H1 (cell line): ENCODE measurements around the gene SPTBN4. TPM values are rescaled to one million over a fixed set of nuclear protein-coding genes. Genes with fewer than 3 reads are reported as not detected.

Experiments used
- CTCF ChIA-PET: fragments of 300-600 bp; sonication (Branson Sonifier 250); formaldehyde crosslinking; loops from one replicate; lab custom pipeline; 2021; ENCODE audit not compliant: partially characterized antibody; lab: Charles Lee
- POLR2A ChIA-PET: fragments of 300-600 bp; sonication (Branson Sonifier 250); formaldehyde crosslinking; loops from one replicate; lab custom pipeline; 2021; ENCODE audit warnings: inconsistent platforms; ENCODE audit not compliant: partially characterized antibody; lab: Charles Lee
- DNase-seq, 2 experiments: peaks; one replicate each; pipeline versions ENCODE4 v3.0.0 to v3.0.0-alpha.2; 2010 to 2022; ENCODE audit warnings: low spot score in 2 of 2, low read depth in 1 of 2, mixed read lengths in 1 of 2
- FAIRE-seq: peaks from 2 replicates; lab custom pipeline; 2011; peaks lifted over from hg19 to GRCh38; lab: Jason Lieb, UNC
- H2AFZ ChIP-seq: 2 replicates; pipeline ENCODE4 v1.8.1; 2012; ENCODE audit warnings: low read length, inconsistent platforms
- H2AK5ac ChIP-seq: 2 replicates; pipeline ENCODE4 v1.6.1; 2013; ENCODE audit warnings: low read depth, low read length
- H2BK120ac ChIP-seq: replicated peaks from 2 replicates; pipeline ENCODE3; 2013; ENCODE audit warnings: low read depth, low read length, inconsistent platforms
- H2BK12ac ChIP-seq: 2 replicates; pipeline ENCODE4 v1.6.1; 2013; ENCODE audit warnings: low read depth, low read length
- H2BK15ac ChIP-seq: 2 replicates; pipeline ENCODE4 v1.6.1; 2013; ENCODE audit warnings: low read length
- H2BK20ac ChIP-seq: 2 replicates; pipeline ENCODE4 v1.6.1; 2013; ENCODE audit warnings: low read length
- H2BK5ac ChIP-seq: 2 replicates; pipeline ENCODE4 v1.6.1; 2013; ENCODE audit warnings: low read depth, low read length
- H3K14ac ChIP-seq: 2 replicates; pipeline ENCODE4 v1.6.1; 2013; ENCODE audit warnings: inconsistent platforms; ENCODE audit not compliant: insufficient read length
- H3K18ac ChIP-seq: 2 replicates; pipeline ENCODE4 v1.6.1; 2013; ENCODE audit warnings: low read length; ENCODE audit errors: extremely low read depth
- H3K23ac ChIP-seq: 2 replicates; pipeline ENCODE4 v1.6.1; 2013; ENCODE audit warnings: inconsistent platforms; ENCODE audit not compliant: insufficient read length
- H3K23me2 ChIP-seq: 2 replicates; pipeline ENCODE4 v1.6.1; 2013; ENCODE audit warnings: low read depth, low read length
- H3K27ac ChIP-seq: 2 replicates; pipeline ENCODE4 v1.6.1; 2011; ENCODE audit warnings: low read depth, low read length, inconsistent platforms
- H3K27me3 ChIP-seq, 4 experiments: replicated peaks in 1 of 4; 1 replicate in 1 of 4; 2 replicates in 3 of 4; pipeline versions ENCODE4 v1.6.1 to v1.8.1; 2011 to 2013; ENCODE audit warnings: low read length in 3 of 4, mild to moderate bottlenecking in 3 of 4, inconsistent platforms in 2 of 4, mixed read lengths in 2 of 4, moderate library complexity in 1 of 4; ENCODE audit not compliant: control insufficient read depth in 3 of 4, insufficient read depth in 3 of 4; ENCODE audit errors: extremely low read depth in 1 of 4
- H3K36me3 ChIP-seq, 4 experiments: 2 replicates each; pipeline versions ENCODE4 v1.6.1 to v1.8.1; 2011 to 2013; ENCODE audit warnings: mild to moderate bottlenecking in 4 of 4, low read length in 3 of 4, moderate library complexity in 2 of 4, control low read depth in 1 of 4, inconsistent platforms in 1 of 4; ENCODE audit not compliant: insufficient read depth in 4 of 4, control insufficient read depth in 2 of 4
- H3K4ac ChIP-seq: replicated peaks from 2 replicates; pipeline ENCODE3; 2013; ENCODE audit warnings: low read length, low read depth, mixed read lengths, inconsistent platforms; ENCODE audit not compliant: insufficient read length
- H3K4me1 ChIP-seq, 4 experiments: replicated peaks in 1 of 4; 1 replicate in 1 of 4; 2 replicates in 3 of 4; pipeline versions ENCODE4 v1.6.1 to v1.8.1; 2011 to 2013; ENCODE audit warnings: low read length in 3 of 4, inconsistent platforms in 2 of 4, mixed read lengths in 1 of 4; ENCODE audit not compliant: insufficient read depth in 4 of 4, control insufficient read depth in 3 of 4
- H3K4me2 ChIP-seq, 2 experiments: 2 replicates each; pipeline versions ENCODE4 v1.6.1 to v1.8.1; 2011 to 2013; ENCODE audit warnings: low read depth in 2 of 2, low read length in 2 of 2, control low read depth in 1 of 2, inconsistent platforms in 1 of 2, mild to moderate bottlenecking in 1 of 2; ENCODE audit not compliant: insufficient read depth in 1 of 2
- H3K4me3 ChIP-seq, 4 experiments: fragments of 200-600, 300-600 bp in 1 of 4; sonication (generic), shearing (Covaris generic), sonication (Bioruptor Twin) in 1 of 4; 2 replicates each; pipeline versions ENCODE4 v1.5.1 to v1.8.1; 2011 to 2016; ENCODE audit warnings: low read length in 4 of 4, low read depth in 3 of 4, control low read depth in 2 of 4, inconsistent platforms in 2 of 4, mild to moderate bottlenecking in 2 of 4, mixed read lengths in 1 of 4, moderate library complexity in 1 of 4; ENCODE audit not compliant: insufficient read depth in 2 of 4; ENCODE audit errors: extremely low read depth in 1 of 4
- H3K56ac ChIP-seq: replicated peaks from 2 replicates; pipeline ENCODE3; 2013; ENCODE audit warnings: low read depth, mild to moderate bottlenecking, mixed read lengths, low read length, inconsistent platforms; ENCODE audit not compliant: insufficient read length
- H3K79me1 ChIP-seq: 2 replicates; pipeline ENCODE4 v1.6.1; 2013; ENCODE audit warnings: low read depth, low read length, control low read depth
- H3K79me2 ChIP-seq, 2 experiments: 2 replicates each; pipeline versions ENCODE4 v1.6.1 to v1.8.1; 2012 to 2013; ENCODE audit warnings: low read length in 2 of 2, mild to moderate bottlenecking in 2 of 2, inconsistent platforms in 1 of 2; ENCODE audit not compliant: insufficient read depth in 2 of 2, control insufficient read depth in 1 of 2
- H3K9ac ChIP-seq, 4 experiments: replicated peaks in 1 of 4; 1 replicate in 1 of 4; 2 replicates in 3 of 4; pipeline versions ENCODE4 v1.6.1 to v1.8.1; 2011 to 2013; ENCODE audit warnings: low read depth in 3 of 4, low read length in 3 of 4, control low read depth in 2 of 4, mild to moderate bottlenecking in 2 of 4, moderate library complexity in 2 of 4, inconsistent platforms in 1 of 4; ENCODE audit errors: extremely low read depth in 1 of 4
- H3K9me3 ChIP-seq, 2 experiments: 2 replicates each; pipeline versions ENCODE4 v1.6.1 to v1.8.1; 2012 to 2013; ENCODE audit warnings: mild to moderate bottlenecking in 2 of 2, moderate library complexity in 2 of 2, control low read depth in 1 of 2, inconsistent platforms in 1 of 2, low read depth in 1 of 2, low read length in 1 of 2, mixed read lengths in 1 of 2; ENCODE audit not compliant: insufficient read depth in 2 of 2
- H4K20me1 ChIP-seq, 2 experiments: replicated peaks in 1 of 2; 2 replicates each; pipeline versions ENCODE3 to v1.8.1; 2011 to 2013; ENCODE audit warnings: inconsistent platforms in 2 of 2, low read length in 2 of 2, mild to moderate bottlenecking in 1 of 2; ENCODE audit not compliant: insufficient read depth in 2 of 2, control insufficient read depth in 1 of 2
- H4K5ac ChIP-seq: 2 replicates; pipeline ENCODE4 v1.6.1; 2013; ENCODE audit warnings: low read length, low read depth, mixed read lengths, inconsistent platforms; ENCODE audit not compliant: insufficient read length
- H4K8ac ChIP-seq: 2 replicates; pipeline ENCODE4 v1.8.0; 2013; ENCODE audit warnings: mild to moderate bottlenecking, moderate library complexity, low read length, inconsistent platforms; ENCODE audit not compliant: insufficient read depth; ENCODE audit errors: extremely low read depth
- H4K91ac ChIP-seq: replicated peaks from 2 replicates; pipeline ENCODE3; 2013; ENCODE audit warnings: low read length, mixed read lengths, inconsistent platforms; ENCODE audit not compliant: insufficient read length
- ATF2 ChIP-seq: IDR thresholded peaks from 2 replicates; pipeline ENCODE4 v1.6.1; 2012; ENCODE audit warnings: low read length, inconsistent platforms
- CHD1 ChIP-seq: IDR thresholded peaks from 2 replicates; pipeline ENCODE4 v1.6.1; 2012; ENCODE audit warnings: low read depth, low read length, improper control_type of control experiment
- CREB1 ChIP-seq: IDR thresholded peaks from 2 replicates; pipeline ENCODE4 v1.6.1; 2012; ENCODE audit warnings: inconsistent platforms
- JUND ChIP-seq: IDR thresholded peaks from 2 replicates; pipeline ENCODE4 v1.6.1; 2011; ENCODE audit warnings: mild to moderate bottlenecking, improper control_type of control experiment, low read length
- RAD21 ChIP-seq, 2 experiments: IDR thresholded peaks in 1 of 2; conservative IDR thresholded peaks in 1 of 2; 2 replicates each; pipeline ENCODE4 v1.6.1; 2011; ENCODE audit warnings: low read depth in 2 of 2, low read length in 2 of 2, improper control_type of control experiment in 1 of 2, inconsistent platforms in 1 of 2, mild to moderate bottlenecking in 1 of 2, moderate library complexity in 1 of 2
- RNF2 ChIP-seq: fragments of 200-900, 300-1000 bp; sonication (generic); IDR thresholded peaks from 2 replicates; pipeline ENCODE4 v1.7.1; 2016; ENCODE audit warnings: borderline replicate concordance, low read depth, mild to moderate bottlenecking, antibody characterized with exemption, low read length; ENCODE audit not compliant: poor library complexity, severe bottlenecking; ENCODE audit errors: missing control alignments
- SAP30 ChIP-seq: fragments of 300-600 bp; sonication (generic); IDR thresholded peaks from 2 replicates; pipeline ENCODE4 v1.7.1; 2012; ENCODE audit warnings: low read length, moderate library complexity, mild to moderate bottlenecking, inconsistent platforms; ENCODE audit not compliant: insufficient read depth, insufficient replicate concordance
- SRF ChIP-seq: IDR thresholded peaks from 2 replicates; pipeline ENCODE4 v1.6.1; 2011; ENCODE audit warnings: mild to moderate bottlenecking, low read depth, low read length, moderate library complexity
- TEAD4 ChIP-seq: IDR thresholded peaks from 2 replicates; pipeline ENCODE4 v1.6.1; 2012; ENCODE audit warnings: low read depth, low read length, inconsistent platforms, mixed read lengths
- ZNF274 ChIP-seq: IDR thresholded peaks from 2 replicates; pipeline ENCODE4 v1.7.0; 2012; ENCODE audit warnings: low read length, borderline replicate concordance; ENCODE audit errors: extremely low read depth
- WGBS, 2 experiments: shearing (Covaris generic) in 1 of 2; methylation state at CpG; one replicate each; pipeline versions ENCODE4 v1.1.6 to v1.1.7; 2013 to 2015; ENCODE audit warnings: low lambda C conversion rate in 2 of 2, mixed read lengths in 2 of 2, inconsistent platforms in 1 of 2, low coverage in 1 of 2, missing lambda C conversion rate in 1 of 2; ENCODE audit not compliant: insufficient replicate concordance in 2 of 2, insufficient coverage in 1 of 2, insufficient read length in 1 of 2; ENCODE audit errors: extremely low coverage in 1 of 2, missing lambda C conversion rate in 1 of 2; 5-methylcytosine and 5-hydroxymethylcytosine counted together
- polyA plus RNA-seq, 7 experiments: library from polyadenylated mRNA; depleted of rRNA in 3 of 7; stranded (reverse) in 5 of 7; unstranded in 2 of 7; fragments of >200 nt in 5 of 7; fragments of 200-250 nt in 2 of 7; gene quantifications; 1 replicate in 5 of 7; 2 replicates in 1 of 7; 4 replicates in 1 of 7; pipeline versions ENCODE4 v1.2.1 to v1.2.3, GENCODE V29; 2011 to 2013; ENCODE audit warnings: missing spikeins in 2 of 7, mixed read lengths in 2 of 7
- total RNA-seq: library from RNA; stranded (reverse); fragmentation: NEBNext Ultra II Directional; extraction: Animal tissue kit (Norgen Biotek cat#: 25700); gene quantifications from 2 replicates; pipeline ENCODE4 v1.2.1, GENCODE V29; 2021

SPTBN4 gene
- total and polyA plus RNA-seq, 2 of the 8 experiments (the other 6 are each of a cell fraction or from before 2014, with no cell fraction given): 1.9 to 3.0 TPM

- no peak overlapping the region for H2BK15ac ChIP-seq
- H3K9me3 ChIP-seq: no peaks in the 10 kb centered on the region
- H3K4me3 ChIP-seq: no peak overlapping the region
- POLR2A ChIA-PET: no interaction called here
- no peak overlapping the region for H4K8ac ChIP-seq
- no peaks in the 10 kb centered on the region; the same call in 1 of the 2 replicates for H3K23me2 ChIP-seq
- no peak overlapping the region for H3K4me2 ChIP-seq
- H4K91ac ChIP-seq: no peak overlapping the region
- H3K36me3 ChIP-seq: peaks cover 4 to 35% (median 21%) of the 10 kb centered on the region in 4 experiments; a peak in 7 of 8 replicates
- FAIRE-seq (no peak), DNase-seq (no peak)
- no peak overlapping the region for H3K9ac ChIP-seq
- H2BK120ac ChIP-seq: no peak overlapping the region
- H3K56ac ChIP-seq: no peak overlapping the region
- H3K79me1 ChIP-seq: no peaks in the 10 kb centered on the region
- H2AFZ ChIP-seq: no peak overlapping the region
- H2BK20ac ChIP-seq: no peak overlapping the region
- CTCF ChIA-PET: interaction anchor here (0.7 to 3.1 kb wide), 5 partner anchors 10 to 49 kb away, joined by 3 to 12 read pairs (median 4); no protein-coding TSS in a partner anchor
- no peak overlapping the region for H2AK5ac ChIP-seq
- H4K20me1 ChIP-seq: peaks cover 0 to 7% of the 10 kb centered on the region in 2 experiments
- H3K4ac ChIP-seq: no peak overlapping the region
- H4K5ac ChIP-seq: no peak overlapping the region
- WGBS, 2 experiments: 92 to 100% methylated on average over 1 to 11 of the region's 11 CpGs
- no peaks in the 10 kb centered on the region for H3K79me2 ChIP-seq
- no peaks in the 10 kb centered on the region for H3K4me1 ChIP-seq
- no peak overlapping the region for H2BK5ac ChIP-seq
- no peak overlapping the region for H3K23ac ChIP-seq
- no peak overlapping the region for H2BK12ac ChIP-seq
- no peak overlapping the region for H3K18ac ChIP-seq
- H3K27ac ChIP-seq: no peak overlapping the region
- no peaks in the 10 kb centered on the region for H3K27me3 ChIP-seq
- no peak overlapping the region for H3K14ac ChIP-seq
- TF ChIP-seq RNF2 (no peak), JUND (no peak), SRF (no peak), RAD21 (IDR thresholded peaks at IDR 0.05 in 1 of 2, conservative IDR thresholded peaks at IDR 0.05 in 1 of 2; ENCODE audit: low read depth in 2 of 2, low read length in 2 of 2) (no peak), TEAD4 (no peak), CREB1 (no peak), SAP30 (no peak), CHD1 (no peak), ATF2 (no peak), ZNF274 (no peak)
Observed at GRCh38 chr19:40585241-40585981, 118.6 kb downstream of the SPTBN4 start.
